ENCODE data around the gene PLPPR1. TPM values are rescaled to one million over a fixed set of nuclear protein-coding genes. Genes with fewer than 3 reads are reported as not detected.

The PLPPR1 gene
- total RNA-seq, 2 donors from 2014 or later, result not detected

GRCh38 chr9:101165131-101165530 lies 136.6 kb downstream of the PLPPR1 start:
- no peaks in the 10 kb centered on the region for H3K36me3 Mint-ChIP-seq
- H3K4me1 Mint-ChIP-seq (ENCODE audit: low read depth in 2 of 2), result no peaks in the 10 kb centered on the region
- H3K27me3 Mint-ChIP-seq, result no peaks in the 10 kb centered on the region
- no peak overlapping the region for H3K4me3 Mint-ChIP-seq
- ATAC-seq, result no peak
- peaks cover 3% of the 10 kb centered on the region for H3K9me3 Mint-ChIP-seq
- H3K27ac Mint-ChIP-seq, result no peak overlapping the region
- DNase-seq (ENCODE audit: low spot score), result no peak

GRCh38 chr9:101167490-101168134 lies 139.1 kb downstream of the PLPPR1 start:
- ATAC-seq, result no peak
- Mint-ChIP-seq H3K27me3 (no peaks in the 10 kb centered on the region), H3K36me3 (no peaks in the 10 kb centered on the region)

GRCh38 chr9:101172616-101173015 lies 144.1 kb downstream of the PLPPR1 start:
- no peak overlapping the region for H3K27ac Mint-ChIP-seq
- no peaks in the 10 kb centered on the region for H3K27me3 Mint-ChIP-seq
- DNase-seq (ENCODE audit: low spot score) (no peak), ATAC-seq (no peak)
- no peaks in the 10 kb centered on the region for H3K4me1 Mint-ChIP-seq (ENCODE audit: low read depth in 2 of 2)
- no peak overlapping the region for H3K4me3 Mint-ChIP-seq
- no peaks in the 10 kb centered on the region for H3K36me3 Mint-ChIP-seq
- no peaks in the 10 kb centered on the region for H3K9me3 Mint-ChIP-seq

More at GRCh38 chr9:101167490-101168134, 139.1 kb downstream of the PLPPR1 start:
- H3K27ac Mint-ChIP-seq, result no peak overlapping the region
- H3K9me3 Mint-ChIP-seq, result peaks cover 3% of the 10 kb centered on the region
- H3K4me3 Mint-ChIP-seq, result no peak overlapping the region
- no peaks in the 10 kb centered on the region for H3K4me1 Mint-ChIP-seq (ENCODE audit: low read depth in 2 of 2)
- DNase-seq (ENCODE audit: low spot score), result no peak

- DNase-seq (ENCODE audit: low spot score) (no peak), ATAC-seq (no peak)
- Mint-ChIP-seq H3K27ac (no peak overlapping the region), H3K9me3 (no peaks in the 10 kb centered on the region), H3K4me3 (no peak overlapping the region), H3K27me3 (no peaks in the 10 kb centered on the region), H3K4me1 (ENCODE audit: low read depth in 2 of 2) (no peaks in the 10 kb centered on the region), H3K36me3 (no peaks in the 10 kb centered on the region)
These were observed 145.4 kb downstream of the PLPPR1 start for GRCh38 chr9:101173907-101174306.

- Mint-ChIP-seq H3K4me3 (no peak overlapping the region), H3K36me3 (no peaks in the 10 kb centered on the region), H3K4me1 (ENCODE audit: low read depth in 2 of 2) (no peaks in the 10 kb centered on the region), H3K27me3 (no peaks in the 10 kb centered on the region), H3K27ac (no peak overlapping the region), H3K9me3 (no peaks in the 10 kb centered on the region)
- DNase-seq (ENCODE audit: low spot score) (no peak), ATAC-seq (no peak)
These were observed 147.9 kb downstream of the PLPPR1 start for GRCh38 chr9:101176384-101176783.

GRCh38 chr9:101184813-101185278 lies 156.3 kb downstream of the PLPPR1 start:
- Mint-ChIP-seq H3K27ac (no peak overlapping the region), H3K4me3 (no peak overlapping the region), H3K4me1 (ENCODE audit: low read depth in 2 of 2) (no peaks in the 10 kb centered on the region)

GRCh38 chr9:101191723-101192122 lies 163.2 kb downstream of the PLPPR1 start:
- ATAC-seq, result no peak
- Mint-ChIP-seq H3K27ac (no peak overlapping the region), H3K9me3 (peaks cover 3% of the 10 kb centered on the region)

More at GRCh38 chr9:101184813-101185278, 156.3 kb downstream of the PLPPR1 start:
- H3K27me3 Mint-ChIP-seq, result no peaks in the 10 kb centered on the region
- DNase-seq (ENCODE audit: low spot score) (no peak), ATAC-seq (no peak)
- H3K9me3 Mint-ChIP-seq, result peaks cover 3% of the 10 kb centered on the region
- no peaks in the 10 kb centered on the region for H3K36me3 Mint-ChIP-seq

GRCh38 chr9:101197026-101197425 lies 168.5 kb downstream of the PLPPR1 start:
- Mint-ChIP-seq H3K4me3 (no peak overlapping the region), H3K9me3 (peaks cover 6% of the 10 kb centered on the region), H3K4me1 (ENCODE audit: low read depth in 2 of 2) (no peaks in the 10 kb centered on the region), H3K36me3 (no peaks in the 10 kb centered on the region), H3K27me3 (no peaks in the 10 kb centered on the region), H3K27ac (no peak overlapping the region)
- DNase-seq (ENCODE audit: low spot score), result no peak
- no peak for ATAC-seq

More at GRCh38 chr9:101191723-101192122, 163.2 kb downstream of the PLPPR1 start:
- DNase-seq (ENCODE audit: low spot score), result no peak
- Mint-ChIP-seq H3K4me3 (no peak overlapping the region), H3K36me3 (no peaks in the 10 kb centered on the region), H3K27me3 (no peaks in the 10 kb centered on the region), H3K4me1 (ENCODE audit: low read depth in 2 of 2) (no peaks in the 10 kb centered on the region)

GRCh38 chr9:101200852-101201251 lies 172.3 kb downstream of the PLPPR1 start:
- H3K27ac Mint-ChIP-seq, result no peak overlapping the region
- no peak overlapping the region for H3K4me3 Mint-ChIP-seq
- ATAC-seq (no peak), DNase-seq (ENCODE audit: low spot score) (no peak)
- H3K9me3 Mint-ChIP-seq, result peaks cover 6% of the 10 kb centered on the region
- no peaks in the 10 kb centered on the region for H3K27me3 Mint-ChIP-seq
- H3K4me1 Mint-ChIP-seq (ENCODE audit: low read depth in 2 of 2), result no peaks in the 10 kb centered on the region
- H3K36me3 Mint-ChIP-seq, result no peaks in the 10 kb centered on the region

GRCh38 chr9:101201630-101202029 lies 173.1 kb downstream of the PLPPR1 start:
- Mint-ChIP-seq H3K9me3 (peaks cover 6% of the 10 kb centered on the region), H3K36me3 (no peaks in the 10 kb centered on the region), H3K27me3 (no peaks in the 10 kb centered on the region), H3K4me3 (no peak overlapping the region), H3K4me1 (ENCODE audit: low read depth in 2 of 2) (no peaks in the 10 kb centered on the region), H3K27ac (no peak overlapping the region)
- no peak for DNase-seq (ENCODE audit: low spot score)
- ATAC-seq, result no peak

- Mint-ChIP-seq H3K4me1 (ENCODE audit: low read depth in 2 of 2) (no peaks in the 10 kb centered on the region), H3K4me3 (no peak overlapping the region), H3K27ac (no peak overlapping the region), H3K27me3 (no peaks in the 10 kb centered on the region), H3K36me3 (no peaks in the 10 kb centered on the region), H3K9me3 (no peaks in the 10 kb centered on the region)
- ATAC-seq (no peak), DNase-seq (ENCODE audit: low spot score) (no peak)
These were observed 181.1 kb downstream of the PLPPR1 start for GRCh38 chr9:101209670-101210069.

GRCh38 chr9:101212661-101213060 lies 184.1 kb downstream of the PLPPR1 start:
- DNase-seq (ENCODE audit: low spot score) (no peak), ATAC-seq (no peak)
- Mint-ChIP-seq H3K4me1 (ENCODE audit: low read depth in 2 of 2) (no peaks in the 10 kb centered on the region), H3K9me3 (peaks cover 4% of the 10 kb centered on the region), H3K27me3 (no peaks in the 10 kb centered on the region), H3K27ac (no peak overlapping the region), H3K4me3 (no peak overlapping the region), H3K36me3 (no peaks in the 10 kb centered on the region)

GRCh38 chr9:101219030-101219429 lies 190.5 kb downstream of the PLPPR1 start:
- Mint-ChIP-seq H3K27me3 (no peaks in the 10 kb centered on the region), H3K4me1 (ENCODE audit: low read depth in 2 of 2) (no peaks in the 10 kb centered on the region), H3K9me3 (peaks cover 10% of the 10 kb centered on the region), H3K4me3 (no peak overlapping the region), H3K36me3 (no peaks in the 10 kb centered on the region), H3K27ac (no peak overlapping the region)
- ATAC-seq (no peak), DNase-seq (ENCODE audit: low spot score) (no peak)

- H3K4me3 Mint-ChIP-seq, result no peak overlapping the region
- ATAC-seq (no peak), DNase-seq (ENCODE audit: low spot score) (no peak)
- no peaks in the 10 kb centered on the region for H3K4me1 Mint-ChIP-seq (ENCODE audit: low read depth in 2 of 2)
- no peaks in the 10 kb centered on the region for H3K36me3 Mint-ChIP-seq
- no peak overlapping the region for H3K27ac Mint-ChIP-seq
- H3K9me3 Mint-ChIP-seq, result peaks cover 10% of the 10 kb centered on the region
- no peaks in the 10 kb centered on the region for H3K27me3 Mint-ChIP-seq
These were observed 191.8 kb downstream of the PLPPR1 start for GRCh38 chr9:101220341-101220740.

- Mint-ChIP-seq H3K36me3 (no peaks in the 10 kb centered on the region), H3K27me3 (no peaks in the 10 kb centered on the region), H3K4me3 (no peak overlapping the region), H3K27ac (no peak overlapping the region), H3K4me1 (ENCODE audit: low read depth in 2 of 2) (no peaks in the 10 kb centered on the region), H3K9me3 (peaks cover 6% of the 10 kb centered on the region)
- DNase-seq (ENCODE audit: low spot score) (no peak), ATAC-seq (no peak)
These were observed 196.7 kb downstream of the PLPPR1 start for GRCh38 chr9:101225271-101225670.

Measured in natural killer cell treated with Interleukin-12 subunit alpha and Interleukin-12 subunit beta and Interleukin-15 and Interleukin-18, amount 100 ng/mL, for 72 hours (primary cell).